ENCODE measurements around the gene RFX1. TPM values are rescaled to one million over a fixed set of nuclear protein-coding genes. Genes with fewer than 3 reads are reported as not detected.

The RFX1 gene
- polyA plus RNA-seq, 1 donor from 2014 or later: 2.2 TPM

DNA sequence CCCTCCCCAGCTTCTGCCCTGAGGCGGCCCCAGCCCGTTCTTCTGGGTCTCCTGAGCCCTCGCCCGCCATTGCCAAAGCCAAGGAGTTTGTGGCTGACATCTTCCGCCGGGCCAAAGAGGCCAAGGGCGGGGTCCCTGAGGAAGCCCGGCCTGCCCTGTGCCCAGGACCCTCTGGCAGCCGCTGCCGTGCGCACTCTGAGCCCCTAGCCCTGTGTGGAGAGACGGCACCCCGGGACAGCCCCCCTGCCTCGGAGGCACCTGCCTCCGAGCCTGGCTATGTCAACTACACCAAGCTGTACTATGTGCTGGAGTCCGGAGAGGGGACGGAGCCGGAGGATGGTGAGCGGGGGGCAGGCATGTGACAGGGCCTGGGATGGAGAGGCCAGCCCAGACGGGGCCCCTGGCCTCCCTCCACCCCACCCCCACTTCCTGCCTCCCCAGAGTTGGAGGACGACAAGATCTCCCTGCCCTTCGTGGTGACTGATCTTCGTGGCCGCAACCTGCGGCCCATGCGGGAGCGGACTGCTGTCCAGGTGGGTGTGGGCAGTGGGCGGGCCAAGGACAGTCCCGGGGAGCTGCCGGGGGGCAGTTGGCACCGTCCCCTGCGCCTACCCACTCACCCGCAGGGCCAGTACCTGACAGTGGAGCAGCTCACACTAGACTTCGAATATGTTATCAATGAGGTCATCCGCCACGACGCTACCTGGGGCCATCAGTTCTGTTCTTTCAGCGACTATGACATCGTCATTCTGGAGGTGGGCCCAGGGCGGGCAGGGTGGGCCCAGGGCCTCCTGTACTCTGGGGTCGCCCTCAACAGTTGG is 46.8 kb downstream of the RFX1 start:
- Histone ChIP-seq H3K4me3 (ENCODE audit: low read length) (no peak overlapping the region), H3K27ac (ENCODE audit: low read length) (no peak overlapping the region), H3K9me3 (ENCODE audit: low read length) (no peaks in the 10 kb centered on the region), H2AFZ (ENCODE audit: low read depth, low read length) (no peak overlapping the region), H3K4me2 (ENCODE audit: low read length) (no peak overlapping the region), H3K36me3 (ENCODE audit: insufficient read depth, low read length) (no peaks in the 10 kb centered on the region), H3K9ac (ENCODE audit: low read length) (no peak overlapping the region), H4K20me1 (ENCODE audit: insufficient read depth) (no peaks in the 10 kb centered on the region), H3K79me2 (replicated peaks; ENCODE audit: insufficient read depth, low read length) (no peaks in the 10 kb centered on the region), H3F3A (ENCODE audit: insufficient read depth, low read length, poor library complexity, severe bottlenecking) (no peaks in the 10 kb centered on the region), H3K27me3 (ENCODE audit: insufficient read depth, low read depth, low read length) (no peaks in the 10 kb centered on the region), H3K9me2 (ENCODE audit: insufficient read depth, low read length) (no peaks in the 10 kb centered on the region)
- TF ChIP-seq, protein P1, sequence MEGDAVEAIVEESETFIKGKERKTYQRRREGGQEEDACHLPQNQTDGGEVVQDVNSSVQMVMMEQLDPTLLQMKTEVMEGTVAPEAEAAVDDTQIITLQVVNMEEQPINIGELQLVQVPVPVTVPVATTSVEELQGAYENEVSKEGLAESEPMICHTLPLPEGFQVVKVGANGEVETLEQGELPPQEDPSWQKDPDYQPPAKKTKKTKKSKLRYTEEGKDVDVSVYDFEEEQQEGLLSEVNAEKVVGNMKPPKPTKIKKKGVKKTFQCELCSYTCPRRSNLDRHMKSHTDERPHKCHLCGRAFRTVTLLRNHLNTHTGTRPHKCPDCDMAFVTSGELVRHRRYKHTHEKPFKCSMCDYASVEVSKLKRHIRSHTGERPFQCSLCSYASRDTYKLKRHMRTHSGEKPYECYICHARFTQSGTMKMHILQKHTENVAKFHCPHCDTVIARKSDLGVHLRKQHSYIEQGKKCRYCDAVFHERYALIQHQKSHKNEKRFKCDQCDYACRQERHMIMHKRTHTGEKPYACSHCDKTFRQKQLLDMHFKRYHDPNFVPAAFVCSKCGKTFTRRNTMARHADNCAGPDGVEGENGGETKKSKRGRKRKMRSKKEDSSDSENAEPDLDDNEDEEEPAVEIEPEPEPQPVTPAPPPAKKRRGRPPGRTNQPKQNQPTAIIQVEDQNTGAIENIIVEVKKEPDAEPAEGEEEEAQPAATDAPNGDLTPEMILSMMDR (IDR thresholded peaks at IDR 0.05; ENCODE audit: poor library complexity, severe bottlenecking): no peak
- TF ChIP-seq EZH2 (IDR thresholded peaks at IDR 0.05; ENCODE audit: borderline replicate concordance, insufficient read depth, low read length, poor library complexity, severe bottlenecking) (no peak), MXI1 (conservative IDR thresholded peaks at IDR 0.05; ENCODE audit: poor library complexity, severe bottlenecking) (no peak), RAD21 (conservative IDR thresholded peaks at IDR 0.05) (no peak), POLR2AphosphoS5 (IDR thresholded peaks at IDR 0.05) (no peak), TAF1 (IDR thresholded peaks at IDR 0.05; ENCODE audit: low read depth) (no peak)
- TF ChIP-seq, protein P2, sequence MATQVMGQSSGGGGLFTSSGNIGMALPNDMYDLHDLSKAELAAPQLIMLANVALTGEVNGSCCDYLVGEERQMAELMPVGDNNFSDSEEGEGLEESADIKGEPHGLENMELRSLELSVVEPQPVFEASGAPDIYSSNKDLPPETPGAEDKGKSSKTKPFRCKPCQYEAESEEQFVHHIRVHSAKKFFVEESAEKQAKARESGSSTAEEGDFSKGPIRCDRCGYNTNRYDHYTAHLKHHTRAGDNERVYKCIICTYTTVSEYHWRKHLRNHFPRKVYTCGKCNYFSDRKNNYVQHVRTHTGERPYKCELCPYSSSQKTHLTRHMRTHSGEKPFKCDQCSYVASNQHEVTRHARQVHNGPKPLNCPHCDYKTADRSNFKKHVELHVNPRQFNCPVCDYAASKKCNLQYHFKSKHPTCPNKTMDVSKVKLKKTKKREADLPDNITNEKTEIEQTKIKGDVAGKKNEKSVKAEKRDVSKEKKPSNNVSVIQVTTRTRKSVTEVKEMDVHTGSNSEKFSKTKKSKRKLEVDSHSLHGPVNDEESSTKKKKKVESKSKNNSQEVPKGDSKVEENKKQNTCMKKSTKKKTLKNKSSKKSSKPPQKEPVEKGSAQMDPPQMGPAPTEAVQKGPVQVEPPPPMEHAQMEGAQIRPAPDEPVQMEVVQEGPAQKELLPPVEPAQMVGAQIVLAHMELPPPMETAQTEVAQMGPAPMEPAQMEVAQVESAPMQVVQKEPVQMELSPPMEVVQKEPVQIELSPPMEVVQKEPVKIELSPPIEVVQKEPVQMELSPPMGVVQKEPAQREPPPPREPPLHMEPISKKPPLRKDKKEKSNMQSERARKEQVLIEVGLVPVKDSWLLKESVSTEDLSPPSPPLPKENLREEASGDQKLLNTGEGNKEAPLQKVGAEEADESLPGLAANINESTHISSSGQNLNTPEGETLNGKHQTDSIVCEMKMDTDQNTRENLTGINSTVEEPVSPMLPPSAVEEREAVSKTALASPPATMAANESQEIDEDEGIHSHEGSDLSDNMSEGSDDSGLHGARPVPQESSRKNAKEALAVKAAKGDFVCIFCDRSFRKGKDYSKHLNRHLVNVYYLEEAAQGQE (IDR thresholded peaks at IDR 0.05; ENCODE audit: borderline replicate concordance): no peak

DNA sequence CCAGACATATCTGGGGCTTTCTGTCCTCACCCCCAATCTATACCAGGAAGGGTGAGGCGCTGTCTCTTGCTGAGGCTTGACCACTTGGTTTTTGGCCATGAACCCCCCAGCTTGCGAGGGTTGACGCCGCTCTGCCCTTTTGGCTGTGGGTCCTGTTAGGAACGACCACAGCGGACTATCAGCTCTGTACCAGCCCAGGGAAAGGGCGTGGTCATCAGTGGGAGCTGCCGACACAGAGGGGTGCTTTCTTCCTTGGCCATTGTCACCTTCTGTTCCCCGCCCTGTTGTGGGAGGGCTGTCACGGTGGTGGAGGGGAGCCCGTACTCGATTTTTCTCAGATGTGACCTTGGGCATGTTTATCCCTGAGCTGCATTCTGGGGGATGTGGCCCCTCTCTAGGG is 48.1 kb downstream of the RFX1 start:
- Histone ChIP-seq H4K20me1 (ENCODE audit: insufficient read depth) (no peaks in the 10 kb centered on the region), H3K9me3 (ENCODE audit: low read length) (no peaks in the 10 kb centered on the region)
- TF ChIP-seq MXI1 (conservative IDR thresholded peaks at IDR 0.05; ENCODE audit: poor library complexity, severe bottlenecking) (no peak), POLR2AphosphoS5 (IDR thresholded peaks at IDR 0.05) (no peak), SMC3 (conservative IDR thresholded peaks at IDR 0.05; ENCODE audit: poor library complexity) (no peak), EP300 (conservative IDR thresholded peaks at IDR 0.05; ENCODE audit: poor library complexity, severe bottlenecking) (no peak), RAD21 (conservative IDR thresholded peaks at IDR 0.05) (no peak), EZH2 (IDR thresholded peaks at IDR 0.05; ENCODE audit: borderline replicate concordance, insufficient read depth, low read length, poor library complexity, severe bottlenecking) (no peak), TAF1 (IDR thresholded peaks at IDR 0.05; ENCODE audit: low read depth) (no peak)
- TF ChIP-seq, protein P1 (IDR thresholded peaks at IDR 0.05; ENCODE audit: poor library complexity, severe bottlenecking): no peak
- TF ChIP-seq, protein P2 (IDR thresholded peaks at IDR 0.05; ENCODE audit: borderline replicate concordance): no peak

More for the DNA sequence above, 48.1 kb downstream of the RFX1 start:
- no peaks in the 10 kb centered on the region for H3K36me3 ChIP-seq (ENCODE audit: insufficient read depth, low read length)
- no peak overlapping the region for H3K27ac ChIP-seq (ENCODE audit: low read length)
- peaks cover 11% of the 10 kb centered on the region for H3K79me2 ChIP-seq (replicated peaks; ENCODE audit: insufficient read depth, low read length)
- H3K9ac ChIP-seq (ENCODE audit: low read length): no peak overlapping the region
- no peaks in the 10 kb centered on the region for H3K27me3 ChIP-seq (ENCODE audit: insufficient read depth, low read depth, low read length)
- H3F3A ChIP-seq (ENCODE audit: insufficient read depth, low read length, poor library complexity, severe bottlenecking): no peaks in the 10 kb centered on the region
- H3K4me3 ChIP-seq (ENCODE audit: low read length): no peak overlapping the region
- no peaks in the 10 kb centered on the region for H3K9me2 ChIP-seq (ENCODE audit: insufficient read depth, low read length)
- H3K4me2 ChIP-seq (ENCODE audit: low read length): no peak overlapping the region
- no peak overlapping the region for H2AFZ ChIP-seq (ENCODE audit: low read depth, low read length)

Data from neural cell (in vitro differentiated cells).